Neutrophil (primary cell): ENCODE results near the gene IFITM2.
"Not testable (repeated sequence)": the region's sequence is repeated elsewhere in the genome, so short reads cannot be mapped to it uniquely, and the experiment has no call there.

Experiments used
- H3K27ac ChIP-seq: fragments of 200-600 bp; sonication (generic); 2 replicates; pipeline ENCODE4 v1.5.1; 2016; ENCODE audit warnings: mild to moderate bottlenecking, moderate library complexity
- H3K27me3 ChIP-seq: fragments of 200-600 bp; sonication (generic); 2 replicates; pipeline ENCODE4 v1.6.0; 2016; ENCODE audit warnings: mild to moderate bottlenecking
- H3K36me3 ChIP-seq: fragments of 200-600 bp; sonication (generic); 2 replicates; pipeline ENCODE4 v1.5.1; 2017
- H3K4me1 ChIP-seq, 2 experiments: fragments of 200-600 bp in 1 of 2; sonication (generic) in 1 of 2; 1 replicate in 1 of 2; 2 replicates in 1 of 2; pipeline versions ENCODE4 v1.5.1 to v1.6.1; 2013 to 2016; ENCODE audit warnings: low read depth in 1 of 2, low read length in 1 of 2, mild to moderate bottlenecking in 1 of 2, moderate library complexity in 1 of 2; ENCODE audit not compliant: control insufficient read depth in 1 of 2, insufficient read depth in 1 of 2
- H3K4me3 ChIP-seq, 2 experiments: fragments of 200-600 bp in 1 of 2; sonication (generic) in 1 of 2; 1 replicate in 1 of 2; 2 replicates in 1 of 2; pipeline ENCODE4 v1.5.1; 2013 to 2016; ENCODE audit warnings: low read depth in 1 of 2, low read length in 1 of 2, mild to moderate bottlenecking in 1 of 2, moderate library complexity in 1 of 2
- H3K9me3 ChIP-seq: fragments of 200-600 bp; sonication (generic); 2 replicates; pipeline ENCODE4 v1.5.1; 2016
- CTCF ChIP-seq: fragments of 200-600 bp; sonication (generic); IDR thresholded peaks from 2 replicates; pipeline ENCODE4 v1.5.1; 2016; ENCODE audit warnings: antibody characterized with exemption

The IFITM2 gene

GRCh38 chr11:312092-312816 is 4.6 kb downstream of the IFITM2 start:
- Histone ChIP-seq H3K9me3 (no peaks in the 10 kb centered on the region), H3K27me3 (peaks cover 17% of the 10 kb centered on the region), H3K27ac (peak overlapping the region; percentile 95), H3K4me3 (peak overlapping the region; percentile 80 to 98), H3K36me3 (peaks cover 35% of the 10 kb centered on the region), H3K4me1 (peaks cover 53 to 70% of the 10 kb centered on the region in 2 experiments)
- TF ChIP-seq CTCF: no peak

- no peak for TF ChIP-seq CTCF
- H3K4me3 ChIP-seq: peak overlapping the region; percentile 80 to 98
- no peaks in the 10 kb centered on the region for H3K9me3 ChIP-seq
- peaks cover 35% of the 10 kb centered on the region for H3K36me3 ChIP-seq
- H3K27ac ChIP-seq: peak overlapping the region; percentile 95
- H3K27me3 ChIP-seq: peaks cover 22% of the 10 kb centered on the region
- peaks cover 52 to 70% of the 10 kb centered on the region in 2 experiments for H3K4me1 ChIP-seq
These were observed 5.7 kb downstream of the IFITM2 start for GRCh38 chr11:313304-313786.

- peak; percentile 11 for TF ChIP-seq CTCF
- Histone ChIP-seq H3K36me3 (peaks cover 34% of the 10 kb centered on the region), H3K27ac (peak within 1 kb of the TSS; percentile 95), H3K27me3 (peaks cover 22% of the 10 kb centered on the region), H3K4me1 (peaks cover 52 to 68% of the 10 kb centered on the region in 2 experiments), H3K9me3 (no peaks in the 10 kb centered on the region), H3K4me3 (peak within 1 kb of the TSS; percentile 80 to 98)
These were observed 6.4 kb downstream of the IFITM2 start, which contains the start of gene IFITM1 for GRCh38 chr11:313787-314553. IFITM1 (plus strand) TSS chr11:314040; CDS start chr11:314171, 131 bp downstream.

- H3K9me3 ChIP-seq: not testable (repeated sequence)
- peaks cover 55 to 65% of the 10 kb centered on the region in 2 experiments for H3K4me1 ChIP-seq
These were observed 6.9 kb downstream of the IFITM2 start for GRCh38 chr11:314554-314875.

GRCh38 chr11:315051-315481 is 7.5 kb downstream of the IFITM2 start:
- H3K4me3 ChIP-seq: peak overlapping the region; percentile 80 to 98
- H3K27me3 ChIP-seq: peaks cover 27% of the 10 kb centered on the region
- peak overlapping the region; percentile 95 for H3K27ac ChIP-seq
- peaks cover 23% of the 10 kb centered on the region for H3K36me3 ChIP-seq
- no peaks in the 10 kb centered on the region for H3K9me3 ChIP-seq
- H3K4me1 ChIP-seq: peaks cover 57 to 63% of the 10 kb centered on the region in 2 experiments
- TF ChIP-seq CTCF: no peak

More at GRCh38 chr11:314554-314875, 6.9 kb downstream of the IFITM2 start:
- Histone ChIP-seq H3K4me3 (peak overlapping the region; percentile 80 to 98), H3K36me3 (peaks cover 28% of the 10 kb centered on the region), H3K27ac (peak overlapping the region; percentile 95), H3K27me3 (peaks cover 24% of the 10 kb centered on the region)
